ENCODE measurements around the gene PMPCA. TPM values are rescaled to one million over a fixed set of nuclear protein-coding genes. Genes with fewer than 3 reads are reported as not detected.
A peak's percentile ranks its signal among the peaks of the same experiment; 100 is the strongest.

PMPCA gene
- total RNA-seq, 1 experiment from 2014 or later: 94.5 TPM

- Histone ChIP-seq H3K9me3 (ENCODE audit: control insufficient read depth, low read depth, low read length) (no peaks in the 10 kb centered on the region), H3K4me2 (ENCODE audit: insufficient read depth, insufficient read length, low read length) (no peak overlapping the region), H3K27me3 (ENCODE audit: insufficient read depth, low read length) (no peaks in the 10 kb centered on the region), H2BK5ac (ENCODE audit: insufficient read length, low read length) (no peak overlapping the region), H4K91ac (ENCODE audit: insufficient read length, low read depth, low read length) (no peak overlapping the region), H3K14ac (ENCODE audit: insufficient read depth, low read length) (no peak overlapping the region), H3K4me1 (ENCODE audit: insufficient read depth, low read length) (no peaks in the 10 kb centered on the region), H3K27ac (ENCODE audit: insufficient read length, low read depth, low read length) (no peak overlapping the region), H3T11ph (ENCODE audit: low read length) (no peak overlapping the region), H2BK15ac (ENCODE audit: low read depth, low read length) (no peak overlapping the region), H4K20me1 (ENCODE audit: control insufficient read depth, insufficient read depth, insufficient read length) (no peaks in the 10 kb centered on the region), H2AK5ac (ENCODE audit: insufficient read length, low read length) (no peak overlapping the region), H3K79me2 (ENCODE audit: insufficient read depth, low read length) (peaks cover 12% of the 10 kb centered on the region; the same call in 1 of the 2 replicates), H4K8ac (replicated peaks; ENCODE audit: insufficient read length, low read depth, low read length) (no peak overlapping the region), H3K9ac (ENCODE audit: extremely low read depth, insufficient read length, low read length) (no peak overlapping the region), H2BK12ac (ENCODE audit: insufficient read length, low read depth, low read length) (no peak overlapping the region), H3K23me2 (ENCODE audit: insufficient read length, low read depth, low read length, poor library complexity, severe bottlenecking) (peaks cover 6% of the 10 kb centered on the region), H3K18ac (ENCODE audit: insufficient read length, low read depth, low read length) (no peak overlapping the region), H4K5ac (ENCODE audit: insufficient read length, low read depth, low read length) (no peak overlapping the region), H3K79me1 (ENCODE audit: insufficient read depth, low read depth, low read length, poor library complexity, severe bottlenecking) (peaks cover 7% of the 10 kb centered on the region), H2AFZ (ENCODE audit: low read length) (no peak overlapping the region), H3K56ac (ENCODE audit: insufficient read length, low read depth, low read length) (no peak overlapping the region), H3K23ac (ENCODE audit: insufficient read length, low read depth, low read length) (no peak overlapping the region), H3K4ac (ENCODE audit: low read depth, low read length) (no peak overlapping the region), H2BK120ac (ENCODE audit: low read depth, low read length, poor library complexity, severe bottlenecking) (no peak overlapping the region), H2BK20ac (ENCODE audit: low read depth, low read length, poor library complexity, severe bottlenecking) (no peak overlapping the region)
- no CpG with 5 or more reads among the region's 12 CpGs for WGBS (ENCODE audit: extremely low coverage, insufficient read length, low lambda C conversion rate)
- no peaks in the 10 kb centered on the region for H3K27me3 Mint-ChIP-seq (ENCODE audit: low read depth)
- peak overlapping the region in 2 of 3 experiments; percentile 18 to 31; a peak in 2 of 7 replicates for H3K27ac Mint-ChIP-seq
- H3K4me1 Mint-ChIP-seq: peaks cover 11 to 12% of the 10 kb centered on the region in 2 experiments
- no peaks in the 10 kb centered on the region for H3K9me3 Mint-ChIP-seq
- H3K36me3 Mint-ChIP-seq (ENCODE audit: insufficient read depth in 1 of 3, low read depth in 3 of 3): peaks cover 25 to 66% (median 57%) of the 10 kb centered on the region in 3 experiments
- no peak for TF ChIP-seq CTCF (conservative IDR thresholded peaks at IDR 0.05)
- peak overlapping the region; percentile 89 to 94 for H3K4me3 Mint-ChIP-seq
- DNase-seq: no peak
Observed at GRCh38 chr9:136398286-136398685, 12.2 kb upstream of the PMPCA start.
